ENCODE results near the gene C6orf62.
"Not testable (repeated sequence)": the region's sequence is repeated elsewhere in the genome, so short reads cannot be mapped to it uniquely, and the experiment has no call there.

Gene C6orf62

GRCh38 chr6:24668066-24668996 is 50.6 kb downstream of the C6orf62 start:
- not testable (repeated sequence) for DNase-seq (ENCODE audit: low read depth)

DNA sequence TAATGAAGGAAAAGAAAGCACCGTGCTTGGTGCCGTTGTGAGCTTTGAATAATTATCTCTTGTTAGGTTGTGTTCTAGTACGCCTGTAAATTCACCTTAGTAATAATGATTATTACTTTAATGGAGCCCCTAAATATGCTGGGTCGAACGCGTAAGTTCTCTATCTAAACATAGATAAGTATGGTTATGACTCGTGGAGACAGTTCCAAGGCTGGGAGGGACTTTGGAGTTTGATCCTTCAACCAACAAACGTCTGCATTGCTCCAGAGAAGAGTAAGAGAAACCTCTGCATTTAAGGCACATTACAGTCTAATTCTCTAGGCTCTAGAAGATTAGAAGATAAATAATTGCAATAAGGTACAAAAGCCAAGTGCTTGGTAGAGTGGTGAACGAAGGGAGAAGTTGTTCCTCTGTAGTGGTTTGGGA is 51.6 kb downstream of the C6orf62 start:
- DNase-seq (ENCODE audit: low read depth) = peak; percentile 39

GRCh38 chr6:24666641-24667377 is 52.1 kb downstream of the C6orf62 start, which contains the start of the genes ACOT13 and TDP2:
Gene ACOT13 (plus strand): TSS chr6:24667077. CDS start chr6:24667264, 187 bp downstream.
Gene TDP2 (minus strand): TSS chr6:24666899. CDS start chr6:24666862, 37 bp downstream.
- peak; percentile 96 for DNase-seq (ENCODE audit: low read depth)

- DNase-seq (ENCODE audit: low read depth) = peak; percentile 58
These were observed 52.8 kb downstream of the C6orf62 start for GRCh38 chr6:24666097-24666640.

GRCh38 chr6:24664046-24664987 is 54.6 kb downstream of the C6orf62 start:
- DNase-seq (ENCODE audit: low read depth) = no peak

DNA sequence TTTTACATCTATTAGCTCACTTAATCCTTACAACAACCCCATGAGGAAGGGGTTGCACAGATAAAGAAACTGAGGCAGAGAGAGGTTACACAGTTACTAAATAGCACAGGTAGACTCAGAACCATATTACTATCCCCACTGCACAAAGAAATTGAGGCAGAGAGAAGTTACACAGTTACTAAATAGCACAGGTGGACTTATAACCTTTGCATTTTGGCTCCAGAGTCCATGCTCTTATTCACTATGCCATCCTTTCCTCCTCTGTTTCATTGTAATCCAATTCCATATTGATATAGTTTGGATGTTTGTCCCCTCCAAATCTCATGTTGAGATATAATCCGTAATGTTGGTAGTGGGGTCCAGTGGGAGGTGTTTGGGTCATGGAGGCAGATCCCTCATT is 55.8 kb downstream of the C6orf62 start:
- DNase-seq (ENCODE audit: low read depth) = no peak

GRCh38 chr6:24662236-24662635 is 56.7 kb downstream of the C6orf62 start:
- no peak for DNase-seq (ENCODE audit: low read depth)

GRCh38 chr6:24661759-24662158 is 57.2 kb downstream of the C6orf62 start:
- not testable (repeated sequence) for DNase-seq (ENCODE audit: low read depth)

DNA sequence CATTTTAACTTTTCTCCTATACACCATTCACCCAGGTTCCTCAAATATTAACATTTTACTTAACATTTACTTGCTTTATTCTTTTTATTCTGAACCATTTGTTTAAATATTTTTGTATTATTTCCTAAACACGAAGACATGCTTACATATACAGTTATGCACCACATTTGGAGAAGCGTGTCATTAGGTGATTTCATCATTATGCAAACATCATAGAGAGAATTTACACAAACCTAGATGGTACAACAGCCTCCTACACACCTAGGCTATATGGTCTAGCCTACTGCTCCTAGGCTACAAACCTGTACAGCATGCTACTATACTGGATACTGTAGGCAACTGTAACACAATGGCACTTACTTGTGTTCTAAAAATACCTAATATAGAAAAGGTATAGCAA is 58.8 kb downstream of the C6orf62 start:
- no peak for DNase-seq (ENCODE audit: low read depth)

GRCh38 chr6:24659561-24659960 is 59.4 kb downstream of the C6orf62 start:
- peak; percentile 60 for DNase-seq (ENCODE audit: low read depth)

DNA sequence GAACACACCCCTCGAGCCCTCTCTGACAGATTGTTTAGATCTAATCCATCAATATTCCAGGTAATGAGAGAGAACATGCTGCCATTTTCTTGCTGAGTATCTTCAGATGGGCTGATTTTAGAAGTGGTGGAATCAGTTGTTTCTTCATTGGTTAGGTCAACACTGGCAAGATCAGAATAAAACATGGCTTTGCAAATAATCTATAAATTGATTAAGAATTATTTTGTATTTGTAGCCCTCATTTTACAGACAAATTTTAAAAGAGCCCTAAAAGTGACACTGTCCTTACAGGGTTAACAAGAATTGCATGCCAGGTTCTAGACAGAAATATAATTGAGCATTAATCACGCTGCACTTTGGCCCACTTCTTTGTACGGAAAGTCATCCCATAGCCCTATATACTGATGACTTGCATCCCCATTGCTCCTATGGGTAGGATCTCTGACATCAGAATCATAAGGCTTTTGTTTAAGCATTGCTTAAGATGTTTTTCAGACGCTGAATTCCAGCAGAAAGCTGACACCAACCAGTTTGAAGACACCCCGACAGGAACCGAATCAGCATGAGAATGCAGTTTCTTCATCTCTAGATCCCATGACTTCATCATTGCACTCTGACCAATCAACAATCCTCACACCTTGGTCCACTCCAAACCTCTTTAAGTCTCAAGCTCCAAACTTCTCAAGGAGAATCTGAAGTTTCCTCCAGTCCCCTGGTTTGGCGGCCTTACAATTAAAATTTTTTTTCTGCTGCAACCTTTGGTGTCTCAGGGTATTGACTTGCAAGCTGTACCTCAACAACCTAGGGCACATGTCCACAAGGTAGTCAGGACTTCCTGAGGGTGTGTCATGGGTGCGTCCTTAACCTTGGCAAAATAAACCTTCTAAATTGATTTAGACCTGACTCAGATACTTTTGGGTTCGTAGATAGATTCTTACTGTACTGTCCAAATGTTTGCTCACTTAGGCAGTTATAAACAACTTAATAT is 60.1 kb downstream of the C6orf62 start:
- DNase-seq (ENCODE audit: low read depth) = peak; percentile 98

GRCh38 chr6:24655215-24655614 is 63.7 kb downstream of the C6orf62 start:
- DNase-seq (ENCODE audit: low read depth) = no peak

Data from iris pigment epithelial cell (primary cell).